G401.6 (cell line): ENCODE measurements around the gene C11orf97.
A peak's percentile ranks its signal among the peaks of the same experiment; 100 is the strongest.
"Not testable (repeated sequence)": the region's sequence is repeated elsewhere in the genome, so short reads cannot be mapped to it uniquely, and the experiment has no call there.

ENCODE experiments used
- FAIRE-seq: peaks from 2 replicates; lab custom pipeline; 2012; peaks lifted over from hg19 to GRCh38; lab: Jason Lieb, UNC

Gene C11orf97

GRCh38 chr11:94525546-94526324 is 13.5 kb downstream of the C11orf97 start:
- no peak for FAIRE-seq

GRCh38 chr11:94526645-94527438 is 14.6 kb downstream of the C11orf97 start:
- FAIRE-seq, result no peak

GRCh38 chr11:94528551-94528950 is 16.3 kb downstream of the C11orf97 start:
- no peak for FAIRE-seq

GRCh38 chr11:94532211-94532610 is 19.9 kb downstream of the C11orf97 start:
- FAIRE-seq, result no peak

GRCh38 chr11:94533206-94533605 is 20.9 kb downstream of the C11orf97 start:
- FAIRE-seq, result no peak

GRCh38 chr11:94533696-94534630 is 21.7 kb downstream of the C11orf97 start:
- no peak for FAIRE-seq

- FAIRE-seq, result no peak
Observed at GRCh38 chr11:94536386-94536785, 24.1 kb downstream of the C11orf97 start.

- no peak for FAIRE-seq
Observed at GRCh38 chr11:94537031-94537600, 24.9 kb downstream of the C11orf97 start.

- no peak for FAIRE-seq
Observed at GRCh38 chr11:94539420-94539819, 27.2 kb downstream of the C11orf97 start.

- no peak for FAIRE-seq
Observed at GRCh38 chr11:94543695-94544645, 31.7 kb downstream of the C11orf97 start, which contains the start of gene FUT4. Gene FUT4, plus strand, starts transcription at chr11:94543921. Its CDS starts 213 bp downstream, at chr11:94544134.

- FAIRE-seq, result no peak
Observed at GRCh38 chr11:94544646-94545263, 32.5 kb downstream of the C11orf97 start.

GRCh38 chr11:94545264-94546161 is 33.3 kb downstream of the C11orf97 start:
- no peak for FAIRE-seq

- FAIRE-seq, result no peak
Observed at GRCh38 chr11:94546162-94546470, 33.9 kb downstream of the C11orf97 start.

GRCh38 chr11:94546886-94547285 is 34.6 kb downstream of the C11orf97 start:
- FAIRE-seq, result no peak

GRCh38 chr11:94549146-94549545 is 36.9 kb downstream of the C11orf97 start:
- FAIRE-seq, result no peak

GRCh38 chr11:94550513-94550912 is 38.3 kb downstream of the C11orf97 start:
- FAIRE-seq, result no peak

- FAIRE-seq, result no peak
Observed at GRCh38 chr11:94553938-94554337, 41.7 kb downstream of the C11orf97 start.

- not testable (repeated sequence) for FAIRE-seq
Observed at GRCh38 chr11:94555752-94556329, 43.6 kb downstream of the C11orf97 start.

GRCh38 chr11:94557421-94557820 is 45.2 kb downstream of the C11orf97 start:
- FAIRE-seq, result peak; percentile 42
